ENCODE measurements around the gene HOXD1.

The HOXD1 gene

GRCh38 chr2:176149939-176150583 is 38.4 kb upstream of the HOXD1 start:
- Histone ChIP-seq H3K9me2 (replicated peaks; ENCODE audit: control insufficient read depth, low read length) (no peaks in the 10 kb centered on the region), H3K36me3 (ENCODE audit: control insufficient read depth, low read length) (no peaks in the 10 kb centered on the region), H3K27ac (ENCODE audit: low read depth, low read length) (no peak overlapping the region), H3K4me2 (ENCODE audit: low read length) (no peak overlapping the region), H4K20me1 (ENCODE audit: control insufficient read depth, insufficient read depth, low read depth, low read length) (no peaks in the 10 kb centered on the region), H3F3A (ENCODE audit: control insufficient read depth, insufficient read depth) (no peaks in the 10 kb centered on the region), H3K79me2 (ENCODE audit: control insufficient read depth, low read length) (no peaks in the 10 kb centered on the region), H3K9me3 (ENCODE audit: control insufficient read depth, insufficient read depth, low read length) (no peaks in the 10 kb centered on the region), H3K4me3 (ENCODE audit: low read length) (no peak overlapping the region), H3K27me3 (ENCODE audit: control insufficient read depth, low read length) (no peaks in the 10 kb centered on the region; the same call in 1 of the 2 replicates), H3K4me1 (ENCODE audit: control insufficient read depth, low read length) (no peaks in the 10 kb centered on the region)
- TF ChIP-seq, protein P1, sequence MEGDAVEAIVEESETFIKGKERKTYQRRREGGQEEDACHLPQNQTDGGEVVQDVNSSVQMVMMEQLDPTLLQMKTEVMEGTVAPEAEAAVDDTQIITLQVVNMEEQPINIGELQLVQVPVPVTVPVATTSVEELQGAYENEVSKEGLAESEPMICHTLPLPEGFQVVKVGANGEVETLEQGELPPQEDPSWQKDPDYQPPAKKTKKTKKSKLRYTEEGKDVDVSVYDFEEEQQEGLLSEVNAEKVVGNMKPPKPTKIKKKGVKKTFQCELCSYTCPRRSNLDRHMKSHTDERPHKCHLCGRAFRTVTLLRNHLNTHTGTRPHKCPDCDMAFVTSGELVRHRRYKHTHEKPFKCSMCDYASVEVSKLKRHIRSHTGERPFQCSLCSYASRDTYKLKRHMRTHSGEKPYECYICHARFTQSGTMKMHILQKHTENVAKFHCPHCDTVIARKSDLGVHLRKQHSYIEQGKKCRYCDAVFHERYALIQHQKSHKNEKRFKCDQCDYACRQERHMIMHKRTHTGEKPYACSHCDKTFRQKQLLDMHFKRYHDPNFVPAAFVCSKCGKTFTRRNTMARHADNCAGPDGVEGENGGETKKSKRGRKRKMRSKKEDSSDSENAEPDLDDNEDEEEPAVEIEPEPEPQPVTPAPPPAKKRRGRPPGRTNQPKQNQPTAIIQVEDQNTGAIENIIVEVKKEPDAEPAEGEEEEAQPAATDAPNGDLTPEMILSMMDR (IDR thresholded peaks at IDR 0.05; ENCODE audit: low read depth, low read length, poor library complexity, severe bottlenecking) = no peak
- TF ChIP-seq EZH2phosphoT487 (IDR thresholded peaks at IDR 0.05; ENCODE audit: borderline replicate concordance, low read length) = no peak

GRCh38 chr2:176150584-176151441 is 37.7 kb upstream of the HOXD1 start:
- Histone ChIP-seq H3K27me3 (ENCODE audit: control insufficient read depth, low read length) (no peaks in the 10 kb centered on the region; the same call in 1 of the 2 replicates), H3K4me1 (ENCODE audit: control insufficient read depth, low read length) (no peaks in the 10 kb centered on the region), H3K4me2 (ENCODE audit: low read length) (no peak overlapping the region), H3K9me3 (ENCODE audit: control insufficient read depth, insufficient read depth, low read length) (no peaks in the 10 kb centered on the region), H3K27ac (ENCODE audit: low read depth, low read length) (no peak overlapping the region), H3K36me3 (ENCODE audit: control insufficient read depth, low read length) (no peaks in the 10 kb centered on the region), H3K79me2 (ENCODE audit: control insufficient read depth, low read length) (no peaks in the 10 kb centered on the region), H3K4me3 (ENCODE audit: low read length) (no peak overlapping the region), H3K9me2 (replicated peaks; ENCODE audit: control insufficient read depth, low read length) (no peaks in the 10 kb centered on the region), H4K20me1 (ENCODE audit: control insufficient read depth, insufficient read depth, low read depth, low read length) (no peaks in the 10 kb centered on the region), H3F3A (ENCODE audit: control insufficient read depth, insufficient read depth) (no peaks in the 10 kb centered on the region)
- TF ChIP-seq EZH2phosphoT487 (IDR thresholded peaks at IDR 0.05; ENCODE audit: borderline replicate concordance, low read length) = no peak
- TF ChIP-seq, protein P1 (IDR thresholded peaks at IDR 0.05; ENCODE audit: low read depth, low read length, poor library complexity, severe bottlenecking) = no peak

GRCh38 chr2:176151442-176152287 is 36.8 kb upstream of the HOXD1 start, which contains the start of gene HOXD4:
HOXD4 (plus strand) TSS chr2:176151550; CDS start chr2:176151634, 84 bp downstream.
- Histone ChIP-seq H3K4me2 (ENCODE audit: low read length) (no peak within 1 kb of the TSS), H3K4me1 (ENCODE audit: control insufficient read depth, low read length) (no peaks in the 10 kb centered on the region), H3K9me3 (ENCODE audit: control insufficient read depth, insufficient read depth, low read length) (no peaks in the 10 kb centered on the region), H3K36me3 (ENCODE audit: control insufficient read depth, low read length) (no peaks in the 10 kb centered on the region), H3K27ac (ENCODE audit: low read depth, low read length) (no peak within 1 kb of the TSS), H3F3A (ENCODE audit: control insufficient read depth, insufficient read depth) (no peaks in the 10 kb centered on the region), H3K27me3 (ENCODE audit: control insufficient read depth, low read length) (no peaks in the 10 kb centered on the region; the same call in 1 of the 2 replicates), H3K4me3 (ENCODE audit: low read length) (no peak within 1 kb of the TSS), H4K20me1 (ENCODE audit: control insufficient read depth, insufficient read depth, low read depth, low read length) (no peaks in the 10 kb centered on the region), H3K9me2 (replicated peaks; ENCODE audit: control insufficient read depth, low read length) (no peaks in the 10 kb centered on the region), H3K79me2 (ENCODE audit: control insufficient read depth, low read length) (no peaks in the 10 kb centered on the region)
- TF ChIP-seq EZH2phosphoT487 (IDR thresholded peaks at IDR 0.05; ENCODE audit: borderline replicate concordance, low read length) = no peak
- TF ChIP-seq, protein P1 (IDR thresholded peaks at IDR 0.05; ENCODE audit: low read depth, low read length, poor library complexity, severe bottlenecking) = no peak
